ENCODE measurements around the gene KRTAP5-8.
"Not testable (repeated sequence)": the region's sequence is repeated elsewhere in the genome, so short reads cannot be mapped to it uniquely, and the experiment has no call there.

KRTAP5-8 gene

GRCh38 chr11:71518506-71519471 is 19.0 kb upstream of the KRTAP5-8 start:
- Histone ChIP-seq H3K27me3 (replicated peaks) (no peaks in the 10 kb centered on the region), H3K4me3 (ENCODE audit: low read depth, low read length) (no peak overlapping the region), H3K27ac (no peak overlapping the region), H3K36me3 (replicated peaks) (no peaks in the 10 kb centered on the region)
- in situ Hi-C loops (cut with HindIII; ENCODE audit: low pct_ligation_motif_present, low sequenced_read_pairs): no loop called here
- DNase-seq: no peak
- no peak for TF ChIP-seq CTCF (IDR thresholded peaks at IDR 0.05; ENCODE audit: low read depth, low read length, missing control alignments)

DNA sequence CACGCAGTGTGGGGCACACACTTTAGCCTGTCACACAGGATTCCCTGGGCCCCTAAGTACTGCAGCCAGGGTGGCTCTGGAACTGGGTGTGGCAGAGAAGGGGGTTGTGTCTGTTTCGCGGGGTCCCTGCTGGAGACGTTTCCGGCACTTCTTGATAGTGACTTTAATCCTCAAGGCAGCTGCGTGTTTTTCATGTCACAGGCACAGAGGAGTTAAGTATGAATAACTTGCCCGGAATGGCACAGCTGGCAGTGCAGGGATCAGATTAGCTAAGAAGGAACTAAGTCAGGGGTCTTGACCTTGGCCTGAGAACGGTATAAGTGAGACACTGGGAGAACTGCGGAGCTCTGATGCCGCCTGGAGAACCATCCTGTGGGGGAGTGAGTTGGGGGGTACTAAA is 18.3 kb upstream of the KRTAP5-8 start:
- no peaks in the 10 kb centered on the region for H3K27me3 ChIP-seq (replicated peaks)
- TF ChIP-seq CTCF (IDR thresholded peaks at IDR 0.05; ENCODE audit: low read depth, low read length, missing control alignments): no peak
- in situ Hi-C loops (cut with HindIII; ENCODE audit: low pct_ligation_motif_present, low sequenced_read_pairs): no loop called here

DNA sequence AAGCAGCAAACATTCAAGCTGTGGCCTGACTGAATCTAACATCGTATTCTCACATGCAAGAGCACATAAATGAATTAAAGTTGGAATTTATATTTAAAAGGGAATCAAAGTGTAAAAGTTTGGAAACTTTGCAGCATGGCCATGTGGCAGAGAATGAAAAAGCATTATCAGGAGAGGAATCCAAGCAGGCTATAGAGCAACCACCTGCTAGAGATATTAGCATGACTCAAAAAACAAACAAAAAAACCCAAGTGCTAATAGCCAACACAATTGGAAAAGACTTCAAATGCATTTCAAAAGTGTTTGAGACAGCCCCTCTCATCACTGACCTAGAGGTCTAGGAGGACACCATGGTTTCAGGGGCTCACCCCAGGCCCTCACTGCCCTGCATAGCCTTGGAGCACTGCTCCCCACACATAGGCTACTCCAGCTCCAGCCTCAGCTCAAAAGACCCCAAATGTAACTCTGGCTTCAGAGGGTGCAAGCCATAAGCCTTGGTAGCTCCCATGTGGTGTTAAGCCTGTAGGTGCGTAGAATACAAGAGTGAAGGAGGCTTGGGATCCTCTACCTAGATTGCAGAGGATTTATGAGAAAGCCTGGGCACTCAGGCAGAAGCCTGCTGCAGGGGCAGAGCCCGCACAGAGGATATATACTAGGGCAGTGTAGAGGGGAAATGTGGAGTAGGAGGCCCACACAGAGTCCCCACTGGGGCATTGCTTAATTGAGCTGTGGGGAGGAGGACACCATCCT is 12.5 kb upstream of the KRTAP5-8 start:
- Histone ChIP-seq H3K27ac (no peak overlapping the region), H3K4me3 (ENCODE audit: low read depth, low read length) (no peak overlapping the region), H3K27me3 (replicated peaks) (no peaks in the 10 kb centered on the region), H3K36me3 (replicated peaks) (no peaks in the 10 kb centered on the region)
- no peak for TF ChIP-seq CTCF (IDR thresholded peaks at IDR 0.05; ENCODE audit: low read depth, low read length, missing control alignments)
- in situ Hi-C loops (cut with HindIII; ENCODE audit: low pct_ligation_motif_present, low sequenced_read_pairs): no loop called here
- no peak for DNase-seq

More for the DNA sequence above, 18.3 kb upstream of the KRTAP5-8 start:
- Histone ChIP-seq H3K36me3 (replicated peaks) (no peaks in the 10 kb centered on the region), H3K4me3 (ENCODE audit: low read depth, low read length) (no peak overlapping the region), H3K27ac (no peak overlapping the region)
- DNase-seq: no peak

DNA sequence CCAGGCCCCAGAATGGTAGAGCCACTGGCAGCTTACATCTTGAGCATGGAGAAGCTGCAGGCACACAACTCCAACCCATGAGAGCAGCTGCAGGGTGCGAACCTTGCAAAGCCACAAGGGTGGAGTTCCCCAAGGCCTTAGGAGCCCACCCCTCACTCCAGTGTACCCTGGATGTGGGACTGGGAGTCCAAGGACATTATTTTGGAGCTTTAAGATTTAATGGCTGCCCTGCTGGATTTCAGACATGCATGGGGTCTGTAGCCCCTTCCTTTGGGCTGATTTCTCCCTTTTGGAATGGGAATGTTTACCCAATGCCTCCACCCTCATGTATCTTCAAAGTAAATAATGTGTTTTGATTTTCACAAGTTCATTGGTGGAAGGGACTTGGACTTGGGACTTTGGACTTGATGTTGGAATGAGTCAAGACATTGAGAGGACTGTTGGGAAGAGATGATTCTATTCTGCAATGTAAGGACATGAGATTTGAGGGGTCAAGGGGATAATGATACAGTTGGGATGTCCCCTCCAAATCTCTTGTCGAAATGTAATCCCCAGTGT is 11.8 kb upstream of the KRTAP5-8 start:
- Histone ChIP-seq H3K4me3 (ENCODE audit: low read depth, low read length) (no peak overlapping the region), H3K27me3 (replicated peaks) (no peaks in the 10 kb centered on the region), H3K36me3 (replicated peaks) (no peaks in the 10 kb centered on the region), H3K27ac (no peak overlapping the region)
- in situ Hi-C loops (cut with HindIII; ENCODE audit: low pct_ligation_motif_present, low sequenced_read_pairs): no loop called here
- TF ChIP-seq CTCF (IDR thresholded peaks at IDR 0.05; ENCODE audit: low read depth, low read length, missing control alignments): no peak
- DNase-seq: no peak

- H3K4me3 ChIP-seq (ENCODE audit: low read depth, low read length); H3K27me3 ChIP-seq (replicated peaks); in situ Hi-C loops (cut with HindIII; ENCODE audit: low pct_ligation_motif_present, low sequenced_read_pairs): not testable (repeated sequence)
Measured at GRCh38 chr11:71526796-71527575, 10.8 kb upstream of the KRTAP5-8 start, which contains the start of gene KRTAP5-7. KRTAP5-7 (plus strand) TSS chr11:71527267; CDS start chr11:71527301, 34 bp downstream.

More at GRCh38 chr11:71526796-71527575, 10.8 kb upstream of the KRTAP5-8 start, which contains the start of gene KRTAP5-7:
- H3K27ac ChIP-seq; DNase-seq; H3K36me3 ChIP-seq (replicated peaks): not testable (repeated sequence)
